B cell (primary cell): ENCODE data around the gene PRR33. TPM values are rescaled to one million over a fixed set of nuclear protein-coding genes. Genes with fewer than 3 reads are reported as not detected.

Experiments
- ATAC-seq: fragments of 200-7000 bp; cut with Tn5 transposase; one replicate; pipeline ENCODE4 v1.10.0; 2021; ENCODE audit warnings: low read depth, mild to moderate bottlenecking, moderate number of reproducible peaks, moderate library complexity
- CTCF ChIA-PET: fragments of 350-600 bp; sonication (Branson Sonifier 250); formaldehyde crosslinking; loops from one replicate; lab custom pipeline; 2021; ENCODE audit warnings: antibody characterized with exemption, inconsistent platforms; lab: Charles Lee
- POLR2A ChIA-PET: fragments of 350-600 bp; sonication (Branson Sonifier 250); formaldehyde crosslinking; loops from one replicate; lab custom pipeline; 2021; ENCODE audit warnings: antibody characterized with exemption; lab: Charles Lee
- DNase-seq: peaks from one replicate; pipeline ENCODE4 v3.0.0; 2013
- H2AFZ ChIP-seq: 2 replicates; pipeline ENCODE4 v1.6.1; 2012; ENCODE audit warnings: mild to moderate bottlenecking, low read depth, low read length; ENCODE audit not compliant: insufficient read depth, poor library complexity, severe bottlenecking
- H3K27ac ChIP-seq, 2 donors: 1 replicate in 1 of 2; 2 replicates in 1 of 2; pipeline ENCODE4 v1.5.1; 2012 to 2013; ENCODE audit warnings: low read length in 2 of 2, mild to moderate bottlenecking in 2 of 2, moderate library complexity in 1 of 2
- H3K27me3 ChIP-seq, 4 experiments: fragments of 200-600 bp in 1 of 4; sonication (generic) in 1 of 4; replicated peaks in 1 of 4; 1 replicate in 2 of 4; 2 replicates in 2 of 4; pipeline versions ENCODE4 v1.6.1 to v1.7.0; 2013 to 2016; ENCODE audit warnings: low read length in 3 of 4, mild to moderate bottlenecking in 2 of 4, mixed read lengths in 1 of 4, moderate library complexity in 1 of 4; ENCODE audit not compliant: insufficient read depth in 4 of 4, control insufficient read depth in 3 of 4; ENCODE audit errors: control extremely low read depth in 1 of 4
- H3K36me3 ChIP-seq, 2 experiments: replicated peaks in 1 of 2; 1 replicate in 1 of 2; 2 replicates in 1 of 2; pipeline versions ENCODE4 v1.6.1 to v1.7.1; 2013; ENCODE audit warnings: low read length in 1 of 2; ENCODE audit not compliant: insufficient read depth in 2 of 2, control insufficient read depth in 1 of 2; ENCODE audit errors: control extremely low read depth in 1 of 2, extremely low read depth in 1 of 2
- H3K4me1 ChIP-seq, 2 donors: fragments of 200-600 bp in 1 of 2; sonication (generic) in 1 of 2; 1 replicate in 1 of 2; 2 replicates in 1 of 2; pipeline versions ENCODE4 v1.5.1 to v1.6.1; 2013 to 2017; ENCODE audit warnings: low read length in 2 of 2; ENCODE audit not compliant: control insufficient read depth in 2 of 2, insufficient read depth in 2 of 2
- H3K4me2 ChIP-seq: replicated peaks from 2 replicates; pipeline ENCODE3; 2012; ENCODE audit warnings: mild to moderate bottlenecking, low read depth, low read length; ENCODE audit not compliant: poor library complexity, severe bottlenecking
- H3K4me3 ChIP-seq, 5 experiments: fragments of 200-600 bp in 1 of 5; sonication (generic) in 1 of 5; 1 replicate in 3 of 5; 2 replicates in 2 of 5; pipeline versions ENCODE4 v1.5.1 to v1.7.0; 2011 to 2016; ENCODE audit warnings: low read length in 4 of 5, mild to moderate bottlenecking in 4 of 5, low read depth in 2 of 5, control low read depth in 1 of 5, moderate library complexity in 1 of 5; ENCODE audit not compliant: insufficient read depth in 1 of 5; ENCODE audit errors: control extremely low read depth in 1 of 5, extremely low read depth in 1 of 5
- H3K79me2 ChIP-seq: fragments of 200-600 bp; sonication (generic); one replicate; pipeline ENCODE4 v1.6.0; 2016; ENCODE audit warnings: low read length; ENCODE audit not compliant: control insufficient read depth, insufficient read depth
- H3K9ac ChIP-seq: fragments of 200-600 bp; sonication (generic); 2 replicates; pipeline ENCODE4 v1.6.1; 2017; ENCODE audit warnings: mild to moderate bottlenecking, low read length, moderate library complexity
- H3K9me3 ChIP-seq, 3 donors: one replicate each; pipeline versions ENCODE4 v1.6.1 to v1.7.1; 2013; ENCODE audit warnings: low read length in 2 of 3; ENCODE audit not compliant: control insufficient read depth in 2 of 3, insufficient read depth in 1 of 3; ENCODE audit errors: control extremely low read depth in 1 of 3
- H4K20me1 ChIP-seq: 2 replicates; pipeline ENCODE4 v1.6.0; 2012; ENCODE audit warnings: mild to moderate bottlenecking, low read length; ENCODE audit not compliant: insufficient read depth, control insufficient read depth, poor library complexity, severe bottlenecking
- H3K27ac Mint-ChIP-seq: one replicate; pipeline ENCODE4 v1.8.0; 2021; ENCODE audit warnings: mixed read lengths
- H3K27me3 Mint-ChIP-seq: one replicate; pipeline ENCODE4 v1.8.0; 2021; ENCODE audit warnings: mixed read lengths
- H3K4me1 Mint-ChIP-seq: one replicate; pipeline ENCODE4 v1.8.0; 2021; ENCODE audit warnings: mixed read lengths
- H3K4me3 Mint-ChIP-seq: one replicate; pipeline ENCODE4 v1.8.0; 2021; ENCODE audit warnings: mixed read lengths
- H3K9me3 Mint-ChIP-seq: one replicate; pipeline ENCODE4 v1.8.0; 2022; ENCODE audit warnings: mixed read lengths; ENCODE audit not compliant: insufficient read depth
- EZH2 ChIP-seq: IDR thresholded peaks from 2 replicates; pipeline ENCODE4 v1.6.1; 2012; ENCODE audit warnings: borderline replicate concordance, low read depth, mild to moderate bottlenecking, moderate library complexity, low read length; ENCODE audit not compliant: insufficient read depth, poor library complexity, severe bottlenecking
- WGBS: methylation state at CpG from one replicate; pipeline ENCODE4 v1.1.5; 2013; ENCODE audit warnings: missing lambda C conversion rate; ENCODE audit not compliant: insufficient coverage; 5-methylcytosine and 5-hydroxymethylcytosine counted together
- intact Hi-C: fragments of 100-400 bp; cut with micrococcal nuclease; formaldehyde crosslinking; loops from one replicate; pipeline ENCODE4 v1.10.0; 2022
- polyA plus RNA-seq: library from polyadenylated mRNA; depleted of rRNA; stranded (reverse); fragments of >200 nt; gene quantifications from 2 replicates; pipeline ENCODE4 v1.2.3, GENCODE V29; 2012
- total RNA-seq, 2 donors: library from RNA; stranded (reverse); fragments of 120-200 nt in 1 of 2; gene quantifications; 1 replicate in 1 of 2; 2 replicates in 1 of 2; pipeline versions ENCODE4 v1.2.3 to v1.2.4, GENCODE V29; 2013 to 2022
- TF ChIP-seq, protein P1 (sequence below): fragments of 200-600 bp; IDR thresholded peaks from one replicate; pipeline ENCODE4 v1.8.0; 2022; ENCODE audit warnings: antibody characterized with exemption, mild to moderate bottlenecking

Gene PRR33
- total and polyA plus RNA-seq, 2 donors (not counting 1 experiment from before 2014, with no cell fraction given) = not detected

DNA sequence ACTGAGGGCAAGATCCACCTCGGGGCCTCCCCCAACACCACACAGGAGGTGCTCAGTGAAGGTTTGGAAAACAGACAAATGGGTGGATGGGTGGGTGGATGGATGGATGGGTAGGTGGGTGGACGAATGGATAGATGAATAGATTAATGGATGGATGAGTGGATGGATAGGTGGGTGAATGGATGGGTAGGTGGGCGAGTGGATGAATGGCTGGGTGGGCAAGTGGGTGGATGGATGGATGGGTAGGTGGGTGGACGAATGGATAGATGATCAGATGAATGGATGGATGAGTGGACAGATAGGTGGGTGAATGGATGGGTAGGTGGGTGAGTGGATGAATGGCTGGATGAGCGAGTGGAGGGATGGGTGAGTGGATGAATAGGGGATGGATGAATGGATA, 863 bp upstream of the PRR33 start:
- no peak overlapping the region for H3K4me2 ChIP-seq
- 69% methylated on average over 4 of the region's 5 CpGs for WGBS
- no peaks in the 10 kb centered on the region for H3K79me2 ChIP-seq
- H3K4me1 ChIP-seq = peaks cover 36 to 47% of the 10 kb centered on the region in 2 donors
- intact Hi-C loops = no loop called here
- ATAC-seq = no peak
- no peaks in the 10 kb centered on the region for H3K9me3 ChIP-seq
- H3K9ac ChIP-seq = no peak overlapping the region
- H3K27me3 ChIP-seq = no peaks in the 10 kb centered on the region
- no peak for TF ChIP-seq EZH2
- TF ChIP-seq, protein P1, sequence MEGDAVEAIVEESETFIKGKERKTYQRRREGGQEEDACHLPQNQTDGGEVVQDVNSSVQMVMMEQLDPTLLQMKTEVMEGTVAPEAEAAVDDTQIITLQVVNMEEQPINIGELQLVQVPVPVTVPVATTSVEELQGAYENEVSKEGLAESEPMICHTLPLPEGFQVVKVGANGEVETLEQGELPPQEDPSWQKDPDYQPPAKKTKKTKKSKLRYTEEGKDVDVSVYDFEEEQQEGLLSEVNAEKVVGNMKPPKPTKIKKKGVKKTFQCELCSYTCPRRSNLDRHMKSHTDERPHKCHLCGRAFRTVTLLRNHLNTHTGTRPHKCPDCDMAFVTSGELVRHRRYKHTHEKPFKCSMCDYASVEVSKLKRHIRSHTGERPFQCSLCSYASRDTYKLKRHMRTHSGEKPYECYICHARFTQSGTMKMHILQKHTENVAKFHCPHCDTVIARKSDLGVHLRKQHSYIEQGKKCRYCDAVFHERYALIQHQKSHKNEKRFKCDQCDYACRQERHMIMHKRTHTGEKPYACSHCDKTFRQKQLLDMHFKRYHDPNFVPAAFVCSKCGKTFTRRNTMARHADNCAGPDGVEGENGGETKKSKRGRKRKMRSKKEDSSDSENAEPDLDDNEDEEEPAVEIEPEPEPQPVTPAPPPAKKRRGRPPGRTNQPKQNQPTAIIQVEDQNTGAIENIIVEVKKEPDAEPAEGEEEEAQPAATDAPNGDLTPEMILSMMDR = no peak
- H3K4me3 ChIP-seq = no peak overlapping the region
- Mint-ChIP-seq H3K4me3 (no peak overlapping the region), H3K9me3 (no peaks in the 10 kb centered on the region), H3K27ac (peak overlapping the region; percentile 65), H3K27me3 (no peaks in the 10 kb centered on the region), H3K4me1 (peaks cover 43% of the 10 kb centered on the region)
- ChIA-PET CTCF (interaction anchor here (1.5 kb wide), 1 partner anchor 56 kb away, joined by 4 read pairs; no protein-coding TSS in a partner anchor), POLR2A (interaction anchor here (0.6 to 1.2 kb wide), 2 partner anchors 25 to 30 kb away, joined by 3 to 5 read pairs; no protein-coding TSS in a partner anchor)
- DNase-seq = no peak
- H3K36me3 ChIP-seq = peaks cover 0 to 20% of the 10 kb centered on the region in 2 experiments
- H4K20me1 ChIP-seq = peaks cover 60% of the 10 kb centered on the region
- H2AFZ ChIP-seq = no peak overlapping the region
- H3K27ac ChIP-seq = no peak overlapping the region

DNA sequence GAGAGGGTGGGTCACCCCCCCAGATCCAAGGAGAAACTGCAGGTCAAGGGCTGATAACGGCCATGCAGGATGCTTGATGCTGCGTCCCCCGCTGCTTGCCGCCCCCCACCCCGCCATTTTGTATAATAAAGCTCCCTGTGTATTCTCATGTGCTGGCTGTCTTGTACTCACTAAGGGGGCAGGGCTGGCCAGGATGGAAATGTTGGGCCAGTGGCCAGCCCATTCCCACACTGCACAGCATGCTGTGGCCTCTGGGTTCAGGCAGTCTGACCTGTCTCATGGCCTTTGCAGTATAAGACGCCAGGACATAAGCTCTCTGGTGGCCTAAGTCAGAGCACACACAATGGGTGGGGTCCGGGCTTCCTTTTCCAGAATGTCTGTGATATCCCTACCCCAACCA, 421 bp upstream of the PRR33 start:
- WGBS = 100% methylated on average over 2 of the region's 7 CpGs
- H3K4me1 Mint-ChIP-seq = peaks cover 40% of the 10 kb centered on the region
- intact Hi-C loops = no loop called here

More for the DNA sequence above, 421 bp upstream of the PRR33 start:
- ATAC-seq = no peak
- no peaks in the 10 kb centered on the region for H3K27me3 ChIP-seq
- H3K9ac ChIP-seq = no peak overlapping the region
- ChIA-PET POLR2A (interaction anchor here (0.6 to 1.3 kb wide), 3 partner anchors 26 to 38 kb away, joined by 3 to 6 read pairs (median 5); no protein-coding TSS in a partner anchor), CTCF (interaction anchor here (1.5 kb wide), 1 partner anchor 56 kb away, joined by 4 read pairs; no protein-coding TSS in a partner anchor)
- no peak overlapping the region for H2AFZ ChIP-seq
- TF ChIP-seq, protein P1 = no peak
- no peak for TF ChIP-seq EZH2
- H3K4me3 ChIP-seq = no peak overlapping the region
- no peak overlapping the region for H3K4me3 Mint-ChIP-seq
- H3K9me3 Mint-ChIP-seq = no peaks in the 10 kb centered on the region
- H3K79me2 ChIP-seq = no peaks in the 10 kb centered on the region
- H3K27ac Mint-ChIP-seq = no peak overlapping the region
- H3K4me1 ChIP-seq = peaks cover 31 to 43% of the 10 kb centered on the region in 2 donors
- H3K9me3 ChIP-seq = no peaks in the 10 kb centered on the region
- DNase-seq = no peak
- H3K36me3 ChIP-seq = peaks cover 0 to 23% of the 10 kb centered on the region in 2 experiments
- H4K20me1 ChIP-seq = peaks cover 65% of the 10 kb centered on the region
- H3K27me3 Mint-ChIP-seq = no peaks in the 10 kb centered on the region
- no peak overlapping the region for H3K4me2 ChIP-seq
- no peak overlapping the region for H3K27ac ChIP-seq
